ENCODE results near the gene SPEM3. TPM values are rescaled to one million over a fixed set of nuclear protein-coding genes. Genes with fewer than 3 reads are reported as not detected.

SPEM3 gene
- total and polyA plus RNA-seq, 2 of the 13 experiments (the other 11 are each of a cell fraction or from before 2014, with no cell fraction given): not detected

DNA sequence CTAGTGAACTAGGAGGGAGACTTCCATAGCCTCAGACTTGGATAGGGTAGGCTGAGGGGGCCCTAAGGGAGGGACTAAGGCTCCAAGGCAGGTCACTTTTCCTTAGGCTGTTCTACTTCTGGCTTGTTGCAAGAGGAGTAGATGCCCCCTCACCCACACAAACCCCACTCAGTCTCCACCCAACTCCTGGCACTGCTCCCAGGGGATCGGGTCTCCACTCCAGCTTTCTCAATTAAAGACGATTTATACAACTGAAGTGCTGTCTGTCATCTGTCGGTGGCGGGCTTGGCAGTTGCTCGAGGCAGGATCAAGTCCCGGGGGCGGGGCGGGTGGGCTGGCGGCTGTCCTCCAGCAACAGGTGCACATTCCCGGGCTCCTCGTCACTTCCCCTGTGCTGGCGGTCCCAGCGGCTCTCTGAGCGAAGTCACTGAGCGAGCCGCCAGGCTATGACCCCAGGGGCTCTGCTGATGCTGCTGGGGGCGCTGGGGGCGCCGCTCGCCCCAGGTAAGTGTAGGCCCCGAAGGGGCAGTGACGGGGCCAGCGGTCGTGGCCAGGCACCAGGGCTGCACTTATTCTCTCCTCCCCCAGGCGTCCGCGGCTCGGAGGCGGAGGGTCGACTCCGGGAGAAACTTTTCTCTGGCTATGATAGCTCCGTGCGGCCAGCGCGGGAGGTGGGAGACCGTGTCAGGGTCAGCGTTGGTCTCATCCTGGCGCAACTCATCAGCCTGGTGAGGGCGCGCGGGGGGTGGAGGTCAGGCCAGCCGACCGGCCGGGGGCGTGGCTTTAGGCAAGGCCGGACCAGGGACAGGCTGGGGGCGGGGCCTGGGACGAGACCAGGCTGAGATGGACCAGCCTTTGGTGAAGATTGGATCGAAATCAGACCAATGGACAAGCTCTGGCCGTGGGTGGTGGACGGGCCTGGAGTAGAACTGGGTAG lies 16.3 kb downstream of the SPEM3 start, which contains the start of gene CHRNB1 (continued):
- TF ChIP-seq ASH2L (IDR thresholded peaks at IDR 0.05; ENCODE audit: insufficient read length, low read depth, low read length) (peak; percentile 54), ZNF280B (CRISPR knock-in tag; IDR thresholded peaks at IDR 0.05; ENCODE audit: borderline replicate concordance) (no peak), RELA (CRISPR knock-in tag; IDR thresholded peaks at IDR 0.05) (no peak), USF2 (IDR thresholded peaks at IDR 0.05; ENCODE audit: low read depth, low read length) (no peak), USF2 (CRISPR knock-in tag; IDR thresholded peaks at IDR 0.05; ENCODE audit: borderline replicate concordance) (no peak), ZNF431 (CRISPR knock-in tag; IDR thresholded peaks at IDR 0.05; ENCODE audit: borderline replicate concordance, low read depth) (no peak), NBN (conservative IDR thresholded peaks at IDR 0.05) (no peak), ONECUT2 (CRISPR knock-in tag; IDR thresholded peaks at IDR 0.05) (no peak), EP300 (IDR thresholded peaks at IDR 0.05; ENCODE audit: low read depth in 2 of 2, low read length in 2 of 2) (0 out of 4 replicates have a peak, but pooled peaks of 1 of the 2 experiments have one; percentile 3), EP300 (CRISPR knock-in tag; IDR thresholded peaks at IDR 0.05; ENCODE audit: borderline replicate concordance) (no peak), ZNF629 (CRISPR knock-in tag; conservative IDR thresholded peaks at IDR 0.05) (no peak), BHLHE40 (IDR thresholded peaks at IDR 0.05; ENCODE audit: low read length) (no peak), ZNF367 (CRISPR knock-in tag; IDR thresholded peaks at IDR 0.05; ENCODE audit: borderline replicate concordance) (no peak), PPARG (CRISPR knock-in tag; conservative IDR thresholded peaks at IDR 0.05) (0 out of 2 replicates have a peak, but pooled peaks have one; percentile 19)
- TF ChIP-seq, protein P1, sequence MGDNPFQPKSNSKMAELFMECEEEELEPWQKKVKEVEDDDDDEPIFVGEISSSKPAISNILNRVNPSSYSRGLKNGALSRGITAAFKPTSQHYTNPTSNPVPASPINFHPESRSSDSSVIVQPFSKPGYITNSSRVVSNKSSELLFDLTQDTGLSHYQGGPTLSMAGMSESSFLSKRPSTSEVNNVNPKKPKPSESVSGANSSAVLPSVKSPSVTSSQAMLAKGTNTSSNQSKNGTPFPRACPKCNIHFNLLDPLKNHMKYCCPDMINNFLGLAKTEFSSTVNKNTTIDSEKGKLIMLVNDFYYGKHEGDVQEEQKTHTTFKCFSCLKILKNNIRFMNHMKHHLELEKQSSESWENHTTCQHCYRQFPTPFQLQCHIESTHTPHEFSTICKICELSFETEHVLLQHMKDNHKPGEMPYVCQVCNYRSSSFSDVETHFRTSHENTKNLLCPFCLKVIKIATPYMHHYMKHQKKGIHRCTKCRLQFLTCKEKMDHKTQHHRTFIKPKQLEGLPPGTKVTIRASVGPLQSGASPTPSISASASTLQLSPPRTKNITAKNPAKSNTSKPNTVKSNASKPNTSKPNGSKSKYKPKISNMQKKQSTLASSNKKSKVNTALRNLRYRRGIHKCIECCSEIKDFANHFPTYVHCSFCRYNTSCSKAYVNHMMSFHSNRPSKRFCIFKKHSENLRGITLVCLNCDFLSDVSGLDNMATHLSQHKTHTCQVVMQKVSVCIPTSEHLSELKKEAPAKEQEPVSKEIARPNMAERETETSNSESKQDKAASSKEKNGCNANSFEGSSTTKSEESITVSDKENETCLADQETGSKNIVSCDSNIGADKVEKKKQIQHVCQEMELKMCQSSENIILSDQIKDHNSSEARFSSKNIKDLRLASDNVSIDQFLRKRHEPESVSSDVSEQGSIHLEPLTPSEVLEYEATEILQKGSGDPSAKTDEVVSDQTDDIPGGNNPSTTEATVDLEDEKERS (CRISPR knock-in tag; IDR thresholded peaks at IDR 0.05): 0 out of 2 replicates have a peak, but pooled peaks have one; percentile 15
- TF ChIP-seq, protein P2, sequence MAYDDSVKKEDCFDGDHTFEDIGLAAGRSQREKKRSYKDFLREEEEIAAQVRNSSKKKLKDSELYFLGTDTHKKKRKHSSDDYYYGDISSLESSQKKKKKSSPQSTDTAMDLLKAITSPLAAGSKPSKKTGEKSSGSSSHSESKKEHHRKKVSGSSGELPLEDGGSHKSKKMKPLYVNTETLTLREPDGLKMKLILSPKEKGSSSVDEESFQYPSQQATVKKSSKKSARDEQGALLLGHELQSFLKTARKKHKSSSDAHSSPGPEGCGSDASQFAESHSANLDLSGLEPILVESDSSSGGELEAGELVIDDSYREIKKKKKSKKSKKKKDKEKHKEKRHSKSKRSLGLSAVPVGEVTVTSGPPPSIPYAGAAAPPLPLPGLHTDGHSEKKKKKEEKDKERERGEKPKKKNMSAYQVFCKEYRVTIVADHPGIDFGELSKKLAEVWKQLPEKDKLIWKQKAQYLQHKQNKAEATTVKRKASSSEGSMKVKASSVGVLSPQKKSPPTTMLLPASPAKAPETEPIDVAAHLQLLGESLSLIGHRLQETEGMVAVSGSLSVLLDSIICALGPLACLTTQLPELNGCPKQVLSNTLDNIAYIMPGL (CRISPR knock-in tag; IDR thresholded peaks at IDR 0.05; ENCODE audit: borderline replicate concordance in 1 of 2, low read depth in 1 of 2): peak; percentile 73 to 87; a peak in 3 of 4 replicates
- TF ChIP-seq, protein P3, sequence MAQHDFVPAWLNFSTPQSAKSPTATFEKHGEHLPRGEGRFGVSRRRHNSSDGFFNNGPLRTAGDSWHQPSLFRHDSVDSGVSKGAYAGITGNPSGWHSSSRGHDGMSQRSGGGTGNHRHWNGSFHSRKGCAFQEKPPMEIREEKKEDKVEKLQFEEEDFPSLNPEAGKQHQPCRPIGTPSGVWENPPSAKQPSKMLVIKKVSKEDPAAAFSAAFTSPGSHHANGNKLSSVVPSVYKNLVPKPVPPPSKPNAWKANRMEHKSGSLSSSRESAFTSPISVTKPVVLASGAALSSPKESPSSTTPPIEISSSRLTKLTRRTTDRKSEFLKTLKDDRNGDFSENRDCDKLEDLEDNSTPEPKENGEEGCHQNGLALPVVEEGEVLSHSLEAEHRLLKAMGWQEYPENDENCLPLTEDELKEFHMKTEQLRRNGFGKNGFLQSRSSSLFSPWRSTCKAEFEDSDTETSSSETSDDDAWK (CRISPR knock-in tag; IDR thresholded peaks at IDR 0.05): no peak

All from HepG2 (cell line).